ENCODE data around the gene VPS13C. TPM values are rescaled to one million over a fixed set of nuclear protein-coding genes. Genes with fewer than 3 reads are reported as not detected.

Gene VPS13C, protein sequence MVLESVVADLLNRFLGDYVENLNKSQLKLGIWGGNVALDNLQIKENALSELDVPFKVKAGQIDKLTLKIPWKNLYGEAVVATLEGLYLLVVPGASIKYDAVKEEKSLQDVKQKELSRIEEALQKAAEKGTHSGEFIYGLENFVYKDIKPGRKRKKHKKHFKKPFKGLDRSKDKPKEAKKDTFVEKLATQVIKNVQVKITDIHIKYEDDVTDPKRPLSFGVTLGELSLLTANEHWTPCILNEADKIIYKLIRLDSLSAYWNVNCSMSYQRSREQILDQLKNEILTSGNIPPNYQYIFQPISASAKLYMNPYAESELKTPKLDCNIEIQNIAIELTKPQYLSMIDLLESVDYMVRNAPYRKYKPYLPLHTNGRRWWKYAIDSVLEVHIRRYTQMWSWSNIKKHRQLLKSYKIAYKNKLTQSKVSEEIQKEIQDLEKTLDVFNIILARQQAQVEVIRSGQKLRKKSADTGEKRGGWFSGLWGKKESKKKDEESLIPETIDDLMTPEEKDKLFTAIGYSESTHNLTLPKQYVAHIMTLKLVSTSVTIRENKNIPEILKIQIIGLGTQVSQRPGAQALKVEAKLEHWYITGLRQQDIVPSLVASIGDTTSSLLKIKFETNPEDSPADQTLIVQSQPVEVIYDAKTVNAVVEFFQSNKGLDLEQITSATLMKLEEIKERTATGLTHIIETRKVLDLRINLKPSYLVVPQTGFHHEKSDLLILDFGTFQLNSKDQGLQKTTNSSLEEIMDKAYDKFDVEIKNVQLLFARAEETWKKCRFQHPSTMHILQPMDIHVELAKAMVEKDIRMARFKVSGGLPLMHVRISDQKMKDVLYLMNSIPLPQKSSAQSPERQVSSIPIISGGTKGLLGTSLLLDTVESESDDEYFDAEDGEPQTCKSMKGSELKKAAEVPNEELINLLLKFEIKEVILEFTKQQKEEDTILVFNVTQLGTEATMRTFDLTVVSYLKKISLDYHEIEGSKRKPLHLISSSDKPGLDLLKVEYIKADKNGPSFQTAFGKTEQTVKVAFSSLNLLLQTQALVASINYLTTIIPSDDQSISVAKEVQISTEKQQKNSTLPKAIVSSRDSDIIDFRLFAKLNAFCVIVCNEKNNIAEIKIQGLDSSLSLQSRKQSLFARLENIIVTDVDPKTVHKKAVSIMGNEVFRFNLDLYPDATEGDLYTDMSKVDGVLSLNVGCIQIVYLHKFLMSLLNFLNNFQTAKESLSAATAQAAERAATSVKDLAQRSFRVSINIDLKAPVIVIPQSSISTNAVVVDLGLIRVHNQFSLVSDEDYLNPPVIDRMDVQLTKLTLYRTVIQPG (N-terminal part only)
- 14.5 and 18.2 TPM in 2 replicates for total RNA-seq (2014; rRNA removed; shearing (Covaris generic))

GRCh38 chr15:62060113-62060895, at the start of gene VPS13C:
TSS of gene VPS13C (minus strand) at chr15:62060447. CDS start at chr15:62060374, 73 bp downstream.

GRCh38 chr15:62066663-62067447, 6.6 kb upstream of the VPS13C start, which contains the start of gene C2CD4A:
TSS of gene C2CD4A (plus strand) at chr15:62066977. CDS start at chr15:62067614, 637 bp downstream.

Other genes with a start within 250 kb of the VPS13C start
- gene C2CD4A, start 6.5 kb upstream of the VPS13C start, total RNA-seq (2014; rRNA removed; shearing (Covaris generic)): not detected in 2 replicates
- gene C2CD4B, start 104.8 kb upstream of the VPS13C start, total RNA-seq (2014; rRNA removed; shearing (Covaris generic)): not detected in 2 replicates

All from A375 (cell line).